Erythroblast (primary cell): Measurements from ENCODE around the gene EFHB.
"Not testable (repeated sequence)": the region's sequence is repeated elsewhere in the genome, so short reads cannot be mapped to it uniquely, and the experiment has no call there.

Source experiments
- GATA1 ChIP-seq: IDR thresholded peaks from 2 replicates; pipeline ENCODE4 v1.6.1; 2011; ENCODE audit warnings: low read depth, mild to moderate bottlenecking, control low read depth, low read length, moderate library complexity
- POLR2A ChIP-seq: IDR thresholded peaks from 2 replicates; pipeline ENCODE4 v1.6.1; 2011; ENCODE audit warnings: mild to moderate bottlenecking, low read length

- not testable (repeated sequence) for TF ChIP-seq POLR2A, GATA1
These were observed 78.7 kb downstream of the EFHB start for GRCh38 chr3:19855318-19855717.
